HL-60 (cell line): ENCODE results near the gene NTF3.

Source experiments
- DNase-seq, 2 experiments: peaks; one replicate each; pipeline ENCODE4 v3.0.0-alpha.2; 2010 to 2020; ENCODE audit warnings: low read depth in 1 of 2, low spot score in 1 of 2
- H3K27ac ChIP-seq: fragments of 250-450 bp; sonication (Bioruptor Pico); replicated peaks from 2 replicates; pipeline ENCODE4 v1.5.1; 2020; ENCODE audit warnings: mild to moderate bottlenecking, moderate library complexity
- H3K27me3 ChIP-seq: fragments of 250-450 bp; sonication (Bioruptor Pico); 2 replicates; pipeline ENCODE4 v1.5.1; 2021; ENCODE audit warnings: mild to moderate bottlenecking, moderate library complexity; ENCODE audit not compliant: insufficient read depth, poor library complexity, severe bottlenecking
- H3K4me3 ChIP-seq: replicated peaks from 2 replicates; pipeline ENCODE4 v1.5.1; 2011; ENCODE audit warnings: mild to moderate bottlenecking, control low read depth, low read length; ENCODE audit not compliant: insufficient read depth
- GABPA ChIP-seq: IDR thresholded peaks from 2 replicates; pipeline ENCODE4 v1.6.1; 2012; ENCODE audit warnings: low read depth
- POLR2AphosphoS5 ChIP-seq: IDR thresholded peaks from 2 replicates; pipeline ENCODE4 v1.6.1; 2012; ENCODE audit warnings: low read depth
- REST ChIP-seq: IDR thresholded peaks from 2 replicates; pipeline ENCODE4 v1.6.1; 2012; ENCODE audit warnings: low read depth; ENCODE audit not compliant: insufficient replicate concordance
- SPI1 ChIP-seq: IDR thresholded peaks from 2 replicates; pipeline ENCODE4 v1.6.1; 2012; ENCODE audit warnings: low read depth, mild to moderate bottlenecking, borderline replicate concordance
- TF ChIP-seq, protein P1 (sequence below): IDR thresholded peaks from one replicate; pipeline ENCODE4 v1.5.1; 2011; ENCODE audit warnings: low read length, control low read depth, inconsistent platforms; ENCODE audit not compliant: insufficient read depth

The NTF3 gene

GRCh38 chr12:5428332-5429221 is 3.3 kb upstream of the NTF3 start:
- H3K27ac ChIP-seq = no peak overlapping the region
- H3K27me3 ChIP-seq = peaks cover 39% of the 10 kb centered on the region
- no peak for TF ChIP-seq REST
- TF ChIP-seq POLR2AphosphoS5 = no peak
- TF ChIP-seq GABPA = no peak
- TF ChIP-seq SPI1 = no peak
- TF ChIP-seq, protein P1, sequence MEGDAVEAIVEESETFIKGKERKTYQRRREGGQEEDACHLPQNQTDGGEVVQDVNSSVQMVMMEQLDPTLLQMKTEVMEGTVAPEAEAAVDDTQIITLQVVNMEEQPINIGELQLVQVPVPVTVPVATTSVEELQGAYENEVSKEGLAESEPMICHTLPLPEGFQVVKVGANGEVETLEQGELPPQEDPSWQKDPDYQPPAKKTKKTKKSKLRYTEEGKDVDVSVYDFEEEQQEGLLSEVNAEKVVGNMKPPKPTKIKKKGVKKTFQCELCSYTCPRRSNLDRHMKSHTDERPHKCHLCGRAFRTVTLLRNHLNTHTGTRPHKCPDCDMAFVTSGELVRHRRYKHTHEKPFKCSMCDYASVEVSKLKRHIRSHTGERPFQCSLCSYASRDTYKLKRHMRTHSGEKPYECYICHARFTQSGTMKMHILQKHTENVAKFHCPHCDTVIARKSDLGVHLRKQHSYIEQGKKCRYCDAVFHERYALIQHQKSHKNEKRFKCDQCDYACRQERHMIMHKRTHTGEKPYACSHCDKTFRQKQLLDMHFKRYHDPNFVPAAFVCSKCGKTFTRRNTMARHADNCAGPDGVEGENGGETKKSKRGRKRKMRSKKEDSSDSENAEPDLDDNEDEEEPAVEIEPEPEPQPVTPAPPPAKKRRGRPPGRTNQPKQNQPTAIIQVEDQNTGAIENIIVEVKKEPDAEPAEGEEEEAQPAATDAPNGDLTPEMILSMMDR = no peak
- no peak for DNase-seq
- H3K4me3 ChIP-seq = no peak overlapping the region

DNA sequence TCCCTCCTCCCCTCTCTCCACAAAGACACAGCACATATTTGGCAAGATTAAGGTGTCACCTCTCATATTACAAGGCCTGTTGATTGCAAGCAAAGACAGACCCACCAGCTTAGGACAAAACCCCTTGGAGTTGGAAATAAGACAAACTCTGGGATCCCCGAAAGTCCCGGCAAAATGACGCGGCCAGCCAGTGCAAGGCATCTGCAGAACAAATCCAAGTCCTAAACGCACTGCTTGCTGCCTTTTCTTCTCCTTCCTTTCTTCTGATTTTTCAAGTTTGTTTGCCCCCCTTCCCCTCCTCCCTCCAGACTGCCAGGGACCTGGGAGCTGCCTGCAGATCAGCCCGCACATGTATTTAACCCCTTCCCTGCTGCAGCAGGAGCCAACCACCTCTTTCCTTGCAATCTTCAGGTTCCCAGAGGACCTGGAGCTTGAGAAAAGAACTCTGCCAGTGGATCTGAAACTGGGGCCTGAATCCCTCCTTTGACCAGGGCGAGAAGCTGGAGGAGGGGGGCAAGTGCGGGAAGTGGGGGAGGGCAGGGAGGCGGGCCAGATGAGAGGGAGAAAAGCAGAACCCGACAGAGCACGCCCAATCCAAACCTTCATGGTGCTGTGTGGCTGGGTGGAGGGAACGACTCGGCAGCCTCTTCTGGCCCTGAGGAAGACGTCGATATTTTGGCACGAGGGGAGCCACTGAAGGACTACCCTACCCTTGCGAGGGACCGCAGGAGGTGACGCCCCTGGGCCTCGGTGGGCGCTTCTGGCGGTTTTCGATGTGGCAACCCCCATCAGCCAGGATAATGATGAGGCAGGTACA is 2.0 kb upstream of the NTF3 start:
- H3K4me3 ChIP-seq = no peak overlapping the region
- DNase-seq = no peak
- H3K27me3 ChIP-seq = peaks cover 45% of the 10 kb centered on the region
- no peak overlapping the region for H3K27ac ChIP-seq
- TF ChIP-seq GABPA (no peak), REST (no peak), SPI1 (no peak), POLR2AphosphoS5 (no peak)
- TF ChIP-seq, protein P1 = no peak

DNA sequence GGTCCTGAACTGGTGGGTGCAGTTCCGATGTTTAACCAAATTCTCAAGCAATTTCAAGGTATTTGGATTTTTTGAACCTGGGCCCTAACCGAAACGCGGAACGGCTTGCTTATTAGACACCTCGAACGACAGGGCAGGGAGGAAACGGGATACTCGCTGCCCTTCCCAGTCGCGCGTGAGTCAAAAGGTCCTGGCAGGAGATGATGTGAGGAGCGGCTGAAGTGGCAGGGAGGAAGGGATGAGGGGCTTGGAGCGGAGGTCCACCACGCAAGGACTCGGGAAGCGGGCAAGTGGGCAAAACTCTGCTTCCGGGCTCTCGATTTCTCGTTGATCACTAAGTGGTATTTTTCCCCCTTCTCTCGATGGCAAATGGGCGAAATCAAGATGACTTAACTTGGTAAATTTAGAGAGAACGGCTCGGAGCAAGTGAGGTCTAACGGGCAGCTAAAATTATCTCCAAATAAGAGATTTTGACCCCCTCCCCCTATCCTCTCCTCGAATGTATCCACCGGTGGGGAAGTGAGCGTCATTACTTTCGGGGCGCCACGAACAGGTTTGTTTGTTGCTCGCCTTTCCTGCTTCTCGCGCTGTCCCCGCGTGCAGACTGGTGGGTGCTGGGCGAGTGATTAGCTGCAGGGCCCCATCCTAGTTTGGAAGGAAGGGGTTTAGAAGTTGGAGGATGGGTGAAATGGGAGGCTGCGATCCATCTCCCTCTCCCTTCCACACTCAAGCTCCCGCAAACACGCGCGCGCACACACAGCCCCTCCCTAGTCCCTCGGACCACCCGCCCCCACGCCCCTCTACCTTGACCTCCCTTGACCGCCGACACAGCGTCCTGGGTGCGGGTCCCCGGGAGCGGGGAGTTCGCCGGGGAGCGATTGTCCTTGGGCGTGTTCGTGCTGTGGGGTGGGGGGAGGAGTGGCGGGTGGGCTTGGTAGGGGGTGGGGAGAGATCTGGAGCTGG is 986 bp upstream of the NTF3 start:
- Histone ChIP-seq H3K4me3 (no peak overlapping the region), H3K27me3 (peaks cover 48% of the 10 kb centered on the region), H3K27ac (no peak overlapping the region)
- TF ChIP-seq SPI1 (no peak), GABPA (no peak), POLR2AphosphoS5 (no peak), REST (no peak)
- TF ChIP-seq, protein P1 = no peak
- DNase-seq = no peak
